Gastroesophageal sphincter (tissue), 3 donors: ENCODE results near the gene IRF3.

Experiments used
- CTCF ChIP-seq, 4 experiments: fragments of 200-600 bp in 2 of 4; fragments of 450-650 bp in 2 of 4; sonication (generic) in 1 of 4; IDR thresholded peaks; one replicate each; pipeline ENCODE4 v1.5.1; 2017 to 2019; ENCODE audit warnings: antibody characterized with exemption in 4 of 4, mild to moderate bottlenecking in 2 of 4, moderate library complexity in 2 of 4
- POLR2A ChIP-seq, 2 donors: fragments of 450-650 bp; IDR thresholded peaks; one replicate each; pipeline ENCODE4 v1.6.1; 2017; ENCODE audit warnings: antibody characterized with exemption in 2 of 2, mild to moderate bottlenecking in 2 of 2, moderate library complexity in 1 of 2

DNA sequence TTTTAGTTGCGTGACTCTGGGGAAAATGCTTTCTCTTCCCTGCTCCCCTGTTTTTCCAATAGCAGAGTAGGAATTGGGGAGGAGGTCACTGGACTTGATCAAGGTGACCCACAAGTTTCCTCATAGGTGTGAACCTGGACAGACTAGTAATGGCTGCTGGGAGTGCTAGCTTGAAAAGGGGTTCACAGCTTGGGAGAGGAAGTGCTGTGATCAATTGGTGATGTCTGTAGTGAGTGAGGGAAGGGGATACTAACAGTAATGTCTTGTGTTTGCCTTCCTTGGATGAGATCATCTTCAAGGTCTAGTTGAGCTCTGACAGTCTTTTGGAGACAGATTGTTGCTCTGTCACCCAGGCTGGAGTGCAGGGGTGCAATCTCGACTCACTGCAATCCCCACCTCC, 1.8 kb upstream of the IRF3 start:
- TF ChIP-seq CTCF (IDR thresholded peaks at IDR 0.05) = no peak
- no peak for TF ChIP-seq POLR2A (IDR thresholded peaks at IDR 0.05)
